Hepatocyte (in vitro differentiated cells): Measurements from ENCODE around the gene NUAK2. TPM values are rescaled to one million over a fixed set of nuclear protein-coding genes. Genes with fewer than 3 reads are reported as not detected.

Experiments used
- DNase-seq: peaks from one replicate; pipeline ENCODE4 v3.0.0-alpha.2; 2016; ENCODE audit warnings: low spot score
- H2AFZ ChIP-seq: fragments of 200-600 bp; sonication (generic); 2 replicates; pipeline ENCODE4 v1.6.0; 2016; ENCODE audit warnings: antibody characterized with exemption, mild to moderate bottlenecking
- H3K27ac ChIP-seq: fragments of 200-600 bp; sonication (generic); 2 replicates; pipeline ENCODE4 v1.5.1; 2016; ENCODE audit warnings: mild to moderate bottlenecking
- H3K27me3 ChIP-seq: fragments of 200-600 bp; sonication (generic); 2 replicates; pipeline ENCODE4 v1.6.1; 2016
- H3K36me3 ChIP-seq: fragments of 200-600 bp; sonication (generic); replicated peaks from 2 replicates; pipeline ENCODE4 v1.5.1; 2016; ENCODE audit warnings: low read depth; ENCODE audit not compliant: insufficient read depth
- H3K4me1 ChIP-seq: fragments of 200-600 bp; sonication (generic); 2 replicates; pipeline ENCODE4 v1.5.1; 2016; ENCODE audit warnings: mild to moderate bottlenecking, moderate library complexity; ENCODE audit not compliant: insufficient read depth
- H3K4me2 ChIP-seq: fragments of 200-600 bp; sonication (generic); 2 replicates; pipeline ENCODE4 v1.6.0; 2016
- H3K4me3 ChIP-seq: fragments of 200-600 bp; sonication (generic); 2 replicates; pipeline ENCODE4 v1.5.1; 2016; ENCODE audit warnings: mild to moderate bottlenecking
- H3K79me2 ChIP-seq: fragments of 200-600 bp; sonication (generic); 2 replicates; pipeline ENCODE4 v1.6.0; 2017; ENCODE audit warnings: mild to moderate bottlenecking
- H3K9me2 ChIP-seq: fragments of 200-600 bp; sonication (generic); replicated peaks from 2 replicates; pipeline ENCODE4 v1.6.0; 2017; ENCODE audit warnings: mild to moderate bottlenecking; ENCODE audit not compliant: insufficient read depth
- H3K9me3 ChIP-seq: fragments of 200-600 bp; sonication (generic); 2 replicates; pipeline ENCODE4 v1.5.1; 2016; ENCODE audit warnings: low read depth, mild to moderate bottlenecking
- H4K20me1 ChIP-seq: fragments of 200-600 bp; sonication (generic); 2 replicates; pipeline ENCODE4 v1.6.0; 2016; ENCODE audit warnings: mild to moderate bottlenecking; ENCODE audit not compliant: insufficient read depth, poor library complexity, severe bottlenecking
- EZH2 ChIP-seq: fragments of 200-600 bp; sonication (generic); IDR thresholded peaks from 2 replicates; pipeline ENCODE4 v1.6.1; 2016; ENCODE audit warnings: antibody characterized with exemption, mild to moderate bottlenecking, borderline replicate concordance
- EZH2phosphoT487 ChIP-seq: fragments of 200-600 bp; sonication (generic); IDR thresholded peaks from one replicate; pipeline ENCODE4 v1.6.1; 2018; ENCODE audit warnings: antibody characterized with exemption, mild to moderate bottlenecking, low read depth, moderate library complexity; ENCODE audit not compliant: unreplicated experiment, severe bottlenecking
- WGBS: methylation state at CpG from one replicate; pipeline ENCODE4 v1.1.6; 2016; ENCODE audit warnings: low lambda C conversion rate; ENCODE audit errors: missing lambda C conversion rate; 5-methylcytosine and 5-hydroxymethylcytosine counted together
- polyA plus RNA-seq: library from polyadenylated mRNA; unstranded; fragments of >200 nt; fragmentation: Nextera tagmentation; extraction: Ambion mirVana; gene quantifications from 2 replicates; pipeline ENCODE4 v1.2.1, GENCODE V29; 2016
- total RNA-seq: library from RNA; depleted of rRNA; stranded (reverse); fragments of >200 nt; gene quantifications from 2 replicates; pipeline ENCODE4 v1.2.3, GENCODE V29; 2014
- TF ChIP-seq, protein P1 (sequence below): fragments of 200-600 bp; sonication (generic); IDR thresholded peaks from 2 replicates; pipeline ENCODE4 v1.5.1; 2016; ENCODE audit warnings: antibody characterized with exemption, mild to moderate bottlenecking; ENCODE audit not compliant: poor library complexity

NUAK2 gene
- total and polyA plus RNA-seq, 2 experiments from 2014 or later: 13.4 to 20.7 TPM

DNA sequence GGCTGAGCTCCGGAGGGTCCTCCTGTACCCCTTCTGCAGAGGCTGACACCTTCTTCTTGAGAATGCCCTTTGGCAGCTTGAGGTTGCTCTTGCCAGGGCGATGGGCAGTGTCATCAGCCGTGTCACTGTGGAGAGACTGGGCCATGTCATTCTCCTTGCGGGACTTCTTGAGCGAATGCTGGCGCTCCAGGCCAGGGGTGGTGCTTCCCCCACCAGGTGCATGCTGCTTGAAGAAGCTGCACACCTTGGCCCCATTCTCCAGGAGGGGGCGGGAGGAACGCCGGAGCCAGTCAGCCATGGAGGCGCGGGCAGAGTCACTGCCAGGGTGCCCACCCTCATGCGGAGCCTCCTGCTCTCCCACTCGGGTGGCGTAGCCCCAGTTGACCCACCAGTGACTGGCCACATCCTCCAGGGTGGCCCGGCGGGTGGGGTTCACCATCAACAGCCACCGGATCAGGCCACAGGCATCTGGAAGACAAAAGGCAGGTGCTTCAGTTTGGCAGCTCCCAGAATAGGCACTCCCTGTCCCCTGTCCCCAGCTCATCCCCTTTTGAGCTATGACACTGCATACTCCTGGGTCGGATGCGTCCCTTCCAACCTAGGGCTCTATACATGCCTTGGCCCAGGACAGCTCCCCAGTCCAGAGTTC is 17.4 kb downstream of the NUAK2 start:
- no peak overlapping the region for H3K4me3 ChIP-seq
- H3K4me1 ChIP-seq: peaks cover 41% of the 10 kb centered on the region
- no peak for TF ChIP-seq EZH2phosphoT487
- TF ChIP-seq EZH2: no peak
- TF ChIP-seq, protein P1, sequence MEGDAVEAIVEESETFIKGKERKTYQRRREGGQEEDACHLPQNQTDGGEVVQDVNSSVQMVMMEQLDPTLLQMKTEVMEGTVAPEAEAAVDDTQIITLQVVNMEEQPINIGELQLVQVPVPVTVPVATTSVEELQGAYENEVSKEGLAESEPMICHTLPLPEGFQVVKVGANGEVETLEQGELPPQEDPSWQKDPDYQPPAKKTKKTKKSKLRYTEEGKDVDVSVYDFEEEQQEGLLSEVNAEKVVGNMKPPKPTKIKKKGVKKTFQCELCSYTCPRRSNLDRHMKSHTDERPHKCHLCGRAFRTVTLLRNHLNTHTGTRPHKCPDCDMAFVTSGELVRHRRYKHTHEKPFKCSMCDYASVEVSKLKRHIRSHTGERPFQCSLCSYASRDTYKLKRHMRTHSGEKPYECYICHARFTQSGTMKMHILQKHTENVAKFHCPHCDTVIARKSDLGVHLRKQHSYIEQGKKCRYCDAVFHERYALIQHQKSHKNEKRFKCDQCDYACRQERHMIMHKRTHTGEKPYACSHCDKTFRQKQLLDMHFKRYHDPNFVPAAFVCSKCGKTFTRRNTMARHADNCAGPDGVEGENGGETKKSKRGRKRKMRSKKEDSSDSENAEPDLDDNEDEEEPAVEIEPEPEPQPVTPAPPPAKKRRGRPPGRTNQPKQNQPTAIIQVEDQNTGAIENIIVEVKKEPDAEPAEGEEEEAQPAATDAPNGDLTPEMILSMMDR: no peak
- H4K20me1 ChIP-seq: no peaks in the 10 kb centered on the region
- DNase-seq: no peak
- no peak overlapping the region for H2AFZ ChIP-seq
- H3K79me2 ChIP-seq: peaks cover 3% of the 10 kb centered on the region
- no peaks in the 10 kb centered on the region for H3K9me2 ChIP-seq
- no peak overlapping the region for H3K4me2 ChIP-seq
- WGBS: 98% methylated on average over 19 of the region's 19 CpGs
- H3K27ac ChIP-seq: no peak overlapping the region
- no peaks in the 10 kb centered on the region for H3K9me3 ChIP-seq
- H3K36me3 ChIP-seq: no peaks in the 10 kb centered on the region
- no peaks in the 10 kb centered on the region for H3K27me3 ChIP-seq

DNA sequence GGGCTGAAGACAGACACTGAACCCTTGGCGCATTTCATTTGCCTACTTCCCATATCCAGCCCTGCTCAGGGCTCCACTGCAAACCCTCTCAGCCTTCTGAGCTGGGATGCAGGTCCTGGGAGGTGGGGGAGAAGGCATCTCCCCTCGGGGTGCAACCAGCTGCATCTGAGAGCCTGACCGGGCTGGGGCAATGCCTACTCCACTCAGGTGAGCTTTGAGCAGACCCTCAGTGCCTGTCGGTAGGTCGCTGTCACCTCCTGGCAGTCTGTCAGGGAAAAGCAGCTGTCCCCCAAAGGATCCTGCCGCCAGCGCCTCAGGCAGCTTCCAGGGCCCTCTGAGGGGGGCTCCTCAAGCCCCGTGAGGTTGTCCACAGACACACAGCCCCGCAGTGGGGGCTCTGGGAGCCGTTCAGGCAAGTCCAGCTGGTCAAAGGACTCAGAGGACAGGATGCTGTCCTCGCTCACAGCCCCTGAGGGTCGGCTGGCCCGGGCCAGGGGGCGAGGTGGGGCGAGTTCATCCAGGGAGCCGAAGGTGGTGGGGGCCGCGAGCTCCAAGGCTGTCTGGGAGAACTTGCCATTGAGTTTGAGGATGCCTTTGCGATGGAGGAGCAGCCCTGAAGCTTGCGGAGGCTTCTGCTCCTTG is 18.2 kb downstream of the NUAK2 start:
- 90% methylated on average over 16 of the region's 20 CpGs for WGBS
- no peak for DNase-seq
- Histone ChIP-seq H3K27ac (peak overlapping the region; percentile 97), H3K9me3 (no peaks in the 10 kb centered on the region), H3K4me1 (peaks cover 39% of the 10 kb centered on the region), H3K27me3 (no peaks in the 10 kb centered on the region), H3K79me2 (no peaks in the 10 kb centered on the region), H3K9me2 (no peaks in the 10 kb centered on the region), H4K20me1 (no peaks in the 10 kb centered on the region), H2AFZ (no peak overlapping the region), H3K4me2 (no peak overlapping the region), H3K4me3 (no peak overlapping the region), H3K36me3 (no peaks in the 10 kb centered on the region)
- TF ChIP-seq EZH2phosphoT487: no peak
- TF ChIP-seq, protein P1: no peak
- TF ChIP-seq EZH2: no peak

DNA sequence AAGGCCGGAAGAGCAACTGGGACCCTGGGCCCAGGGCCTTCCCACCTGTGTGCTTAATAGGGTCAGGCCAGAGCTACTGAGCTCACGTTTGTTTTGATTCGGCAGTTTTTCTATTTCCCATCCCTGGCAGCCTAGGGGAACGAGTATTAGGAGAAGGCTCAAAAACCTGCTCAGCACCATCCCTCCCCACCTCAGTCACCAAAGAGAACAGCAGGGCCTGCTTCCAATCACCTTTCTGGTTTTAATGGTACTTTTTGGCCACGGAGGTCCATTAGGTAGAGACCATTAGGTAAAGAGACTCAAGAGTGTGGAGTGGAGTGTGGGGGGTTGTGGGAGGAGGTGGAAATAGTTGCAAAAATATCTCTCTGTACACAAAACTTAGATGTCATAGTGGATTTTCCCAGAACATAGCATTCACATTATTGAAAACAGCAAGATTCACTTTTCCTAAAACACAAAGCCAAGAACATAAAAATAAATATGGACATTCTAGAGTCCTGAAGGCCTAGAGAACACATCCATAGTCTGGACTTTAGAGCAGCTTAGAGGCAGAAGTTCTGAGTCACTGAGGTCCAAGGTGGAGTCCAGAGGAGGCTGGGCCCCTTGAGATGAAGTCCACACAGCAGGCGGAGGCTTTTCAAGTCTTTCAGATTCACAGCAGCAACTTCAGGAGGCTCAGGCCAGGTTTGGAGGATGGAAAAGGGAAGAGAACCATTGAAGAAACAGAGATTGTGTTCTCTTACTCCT is 19.5 kb downstream of the NUAK2 start:
- peak; percentile 63 for DNase-seq
- Histone ChIP-seq H3K36me3 (no peaks in the 10 kb centered on the region), H3K79me2 (no peaks in the 10 kb centered on the region), H3K27me3 (no peaks in the 10 kb centered on the region), H3K4me3 (no peak overlapping the region), H4K20me1 (no peaks in the 10 kb centered on the region), H3K27ac (peak overlapping the region; percentile 97), H2AFZ (no peak overlapping the region), H3K9me2 (no peaks in the 10 kb centered on the region), H3K4me1 (peaks cover 36% of the 10 kb centered on the region), H3K9me3 (no peaks in the 10 kb centered on the region), H3K4me2 (peak overlapping the region; percentile 49)
- WGBS: 38% methylated on average over 6 of the region's 6 CpGs
- TF ChIP-seq EZH2phosphoT487 (no peak), EZH2 (no peak)
- TF ChIP-seq, protein P1: no peak
